ENCODE measurements around the gene RPS28.
"Not testable (repeated sequence)": the region's sequence is repeated elsewhere in the genome, so short reads cannot be mapped to it uniquely, and the experiment has no call there.

Gene RPS28

DNA sequence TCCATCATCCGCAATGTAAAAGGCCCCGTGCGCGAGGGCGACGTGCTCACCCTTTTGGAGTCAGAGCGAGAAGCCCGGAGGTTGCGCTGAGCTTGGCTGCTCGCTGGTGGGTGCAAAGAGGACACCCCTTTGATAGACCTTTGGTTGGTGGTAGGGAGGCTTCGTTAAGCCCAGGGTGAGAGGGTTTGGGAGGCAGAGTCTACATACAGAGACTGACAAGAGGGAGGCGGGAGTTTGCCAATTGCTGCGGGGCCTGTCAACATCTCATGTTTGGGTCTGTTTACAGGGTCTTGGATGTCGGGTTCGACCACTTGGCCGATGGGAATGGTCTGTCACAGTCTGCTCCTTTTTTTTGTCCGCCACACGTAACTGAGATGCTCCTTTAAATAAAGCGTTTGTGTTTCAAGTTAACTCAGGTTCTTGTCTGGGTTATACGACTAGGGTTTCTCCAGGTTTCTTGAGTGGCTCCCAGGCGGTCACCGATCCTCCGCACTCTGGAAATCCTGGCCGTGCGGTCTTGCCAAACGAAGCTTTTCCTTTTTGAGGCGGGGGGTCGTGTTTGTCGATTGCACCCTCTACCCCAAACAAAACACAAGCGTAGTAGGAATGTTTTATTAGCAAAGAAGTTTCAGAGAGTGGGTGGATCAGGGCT, 816 bp downstream of the RPS28 start:
- no peak for DNase-seq

DNA sequence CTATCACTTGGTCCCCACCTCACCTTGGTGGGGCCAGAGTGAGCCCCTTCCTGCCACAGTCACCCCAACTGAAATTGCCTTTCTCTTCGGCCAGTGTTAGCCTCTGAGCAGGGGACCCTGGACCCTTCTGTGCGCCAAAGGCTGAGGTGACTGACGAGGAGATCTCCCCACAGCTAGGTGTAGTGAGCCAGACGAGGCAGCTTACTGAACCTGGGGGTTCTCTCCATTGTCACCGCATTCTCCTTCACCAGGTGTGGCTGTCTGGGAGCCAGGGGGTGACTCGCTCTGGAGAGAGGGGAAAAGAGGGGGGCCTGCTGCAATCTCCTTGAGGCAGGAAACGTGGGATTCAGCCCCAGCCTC, 1.3 kb downstream of the RPS28 start:
- no peak for DNase-seq

DNA sequence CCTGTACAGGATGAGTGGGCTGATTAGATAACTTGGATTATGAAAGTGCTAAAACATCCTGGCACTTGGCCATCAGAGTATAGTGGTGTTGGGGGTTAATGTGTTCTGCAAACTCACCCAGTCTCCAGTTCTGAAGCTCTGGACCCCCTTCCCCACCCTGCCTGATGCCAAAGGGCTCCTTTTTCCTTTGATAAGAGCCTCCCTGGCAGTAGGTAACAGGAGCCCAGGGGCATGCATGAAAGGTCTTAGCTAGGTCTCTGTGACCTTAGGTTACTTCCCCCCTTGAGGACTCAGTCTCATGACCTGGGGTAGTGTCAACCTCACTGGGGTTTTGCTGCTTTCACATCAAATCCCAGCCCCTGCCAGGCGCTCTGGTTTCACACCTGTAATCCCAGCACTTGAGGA, 2.5 kb downstream of the RPS28 start:
- no peak for DNase-seq

DNA sequence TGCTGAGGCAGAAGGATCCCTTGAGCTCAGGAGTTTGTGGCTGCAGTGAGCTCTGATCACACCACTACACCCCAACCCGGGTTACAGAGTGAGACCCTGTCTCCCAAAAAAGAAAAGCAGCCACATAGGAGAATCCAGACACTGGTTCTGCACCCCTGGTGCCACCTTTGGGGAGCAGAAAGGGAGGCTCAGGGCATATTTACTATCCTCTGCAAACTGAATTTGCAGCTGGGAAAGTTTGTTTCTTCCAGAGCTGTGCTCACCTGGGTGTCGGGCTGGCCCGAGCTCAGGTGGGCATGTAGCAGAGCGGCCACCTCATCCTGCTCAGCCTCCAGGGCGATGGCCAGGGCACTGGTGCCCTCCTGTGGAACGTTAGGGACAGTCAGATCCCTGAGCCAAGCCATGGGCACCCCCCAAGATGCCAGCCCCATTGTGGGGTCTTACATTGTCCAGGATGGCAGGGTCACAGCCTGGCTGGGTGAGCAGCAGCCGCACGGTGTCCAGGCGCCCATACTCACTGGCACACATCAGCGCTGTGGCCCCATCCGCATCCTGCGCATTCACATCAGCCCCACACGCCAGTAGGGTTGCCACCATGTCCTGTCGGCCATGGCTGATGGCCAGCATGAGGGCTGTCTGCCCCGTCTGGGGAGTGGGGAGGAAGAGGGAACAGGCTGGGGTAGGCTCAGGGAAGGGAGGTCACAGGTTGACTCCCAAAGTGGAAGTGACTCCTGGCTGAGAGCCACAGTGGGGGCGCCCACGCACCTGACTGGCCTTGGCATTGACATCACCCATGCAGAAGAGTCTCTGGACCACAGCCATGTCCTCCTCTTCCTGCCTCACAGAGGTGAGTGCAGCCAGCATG, 3.1 kb downstream of the RPS28 start:
- DNase-seq: no peak

DNA sequence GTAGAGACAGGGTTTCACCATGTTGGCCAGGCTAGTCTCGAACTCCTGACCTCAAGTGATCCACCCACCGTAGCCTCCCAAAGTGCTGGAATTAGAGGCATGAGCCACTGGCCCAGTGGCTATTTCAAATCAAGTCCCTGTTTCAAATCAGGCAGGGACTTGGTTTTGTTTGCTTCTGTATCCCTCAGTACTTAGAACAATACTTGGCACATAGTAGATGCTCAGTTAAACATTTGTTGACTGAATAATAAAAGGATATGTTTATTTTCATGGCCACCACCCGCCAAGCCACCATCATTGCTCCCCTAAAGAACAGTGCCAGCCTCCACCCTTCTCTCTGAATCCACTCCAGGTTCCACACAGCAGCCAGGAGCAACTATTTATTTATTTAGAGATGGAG, 4.2 kb downstream of the RPS28 start:
- no peak for DNase-seq

DNA sequence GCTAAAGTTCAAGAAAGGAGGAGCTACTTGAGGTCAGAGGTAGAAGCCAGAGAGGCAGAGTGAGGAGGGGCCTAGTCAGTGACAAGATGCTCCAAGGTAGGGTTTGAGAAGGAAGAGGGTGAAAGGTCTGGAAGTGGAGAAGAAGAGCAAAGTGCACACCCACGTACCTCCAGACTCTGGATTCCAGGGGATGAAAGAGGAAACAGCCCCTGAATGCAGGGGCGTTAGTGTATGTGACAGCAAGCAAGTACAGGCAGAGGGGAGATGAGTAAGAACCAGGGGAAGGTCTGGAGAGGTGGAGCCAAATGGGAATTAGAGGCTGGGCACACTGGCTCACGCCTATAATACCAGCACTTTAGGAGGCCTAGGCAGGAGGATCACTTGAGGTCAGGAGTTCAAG, 8.7 kb downstream of the RPS28 start:
- no peak for DNase-seq

DNA sequence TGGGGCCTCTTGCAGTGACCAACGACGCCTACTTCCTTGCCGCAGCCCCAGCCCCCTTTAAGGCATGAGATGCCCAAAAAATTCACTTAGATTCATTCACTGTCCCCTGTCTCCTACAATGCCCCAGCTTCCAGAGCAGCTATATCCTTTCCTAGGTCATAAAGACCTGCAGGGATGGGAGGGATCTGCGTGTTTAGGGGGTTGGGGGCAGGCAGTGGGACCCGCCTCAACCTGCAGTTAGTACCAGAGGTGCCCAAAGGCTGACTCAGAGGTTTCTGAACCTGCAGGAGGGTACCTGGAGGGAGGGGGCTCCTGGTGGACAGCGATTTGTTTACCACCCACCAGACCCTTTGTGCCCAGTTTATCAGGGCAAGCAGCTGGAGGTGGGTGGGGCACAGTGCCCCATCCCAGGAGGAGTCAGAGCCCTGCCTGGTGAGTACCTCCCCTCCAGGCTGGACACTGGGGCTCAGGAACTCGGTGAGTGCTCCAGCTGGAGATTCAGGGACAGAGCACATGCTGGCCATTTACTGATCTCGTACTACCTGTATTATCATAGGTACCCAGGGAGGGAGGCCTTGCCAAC, 10.1 kb downstream of the RPS28 start:
- no peak for DNase-seq

DNA sequence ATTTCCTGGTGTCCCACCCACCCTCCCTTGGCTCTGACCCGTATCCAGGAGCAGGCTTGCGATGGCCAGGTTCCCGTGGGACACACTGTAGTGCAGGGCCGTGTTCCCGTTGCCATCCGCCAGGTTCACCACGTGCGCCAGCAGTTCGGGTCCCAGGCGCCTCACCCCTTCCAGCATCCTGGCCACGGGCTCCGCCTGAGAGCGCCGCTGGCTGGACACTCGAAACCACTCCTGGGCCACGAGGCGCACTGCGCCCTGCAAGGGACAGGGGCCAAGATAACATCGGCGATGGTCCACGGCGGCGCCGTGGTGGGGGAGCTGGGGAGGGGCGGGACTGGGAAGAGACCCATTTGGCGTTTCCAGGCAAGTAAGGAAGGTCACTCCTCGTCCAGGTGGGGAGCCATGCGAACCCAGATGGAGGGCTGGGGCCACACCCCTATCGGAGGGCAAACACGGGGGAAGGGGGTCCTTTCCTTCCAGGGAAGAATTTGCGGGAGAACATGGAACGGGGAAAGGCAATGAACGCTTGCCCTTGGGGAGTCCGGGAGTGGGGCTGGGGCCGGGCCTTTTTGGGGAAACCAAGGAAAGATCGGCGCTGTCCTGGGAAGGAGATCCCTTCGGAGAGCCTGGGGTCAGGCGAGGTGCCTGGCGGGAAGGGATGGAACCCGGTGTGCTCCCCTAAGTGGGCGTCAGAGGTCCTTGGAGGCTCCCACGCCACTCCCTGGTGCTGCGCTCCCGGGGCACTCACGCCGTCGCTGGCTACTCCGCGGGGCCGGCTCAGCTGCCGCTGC, 11.9 kb downstream of the RPS28 start:
- no peak for DNase-seq

DNA sequence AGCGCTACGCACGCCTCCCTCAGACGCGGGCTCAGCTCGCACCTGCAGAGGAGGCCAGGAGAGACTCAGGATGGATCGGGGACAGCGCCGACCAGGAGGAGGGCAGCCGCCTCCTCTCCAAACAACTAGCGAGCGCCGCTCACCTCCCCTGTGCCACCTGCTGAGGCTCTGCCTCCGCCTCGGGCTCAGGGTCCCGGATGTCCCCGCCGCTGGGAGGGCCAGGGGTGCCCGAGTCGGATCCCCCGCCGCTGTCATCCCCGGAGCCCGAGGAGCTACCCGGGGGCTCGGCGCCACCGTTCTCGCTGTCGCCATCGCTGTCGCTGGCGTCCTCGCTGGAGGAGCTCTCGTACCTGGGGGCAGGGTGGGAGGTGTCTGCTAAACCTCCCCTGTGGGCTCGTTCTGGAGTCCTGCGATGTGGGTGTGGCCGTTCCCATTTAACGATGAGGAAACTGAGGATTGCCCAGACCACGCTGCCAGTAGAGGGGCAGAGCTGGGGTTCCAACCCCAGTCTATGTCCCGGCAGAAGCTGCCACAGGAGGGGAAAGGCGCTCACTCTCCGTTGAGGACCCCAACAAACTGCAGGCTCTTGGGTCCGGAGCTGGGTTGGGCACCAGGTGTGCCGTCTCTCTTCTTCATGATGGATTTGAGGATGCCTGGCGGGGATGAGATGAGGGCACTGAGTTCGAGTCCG, 12.6 kb downstream of the RPS28 start:
- DNase-seq: no peak

DNA sequence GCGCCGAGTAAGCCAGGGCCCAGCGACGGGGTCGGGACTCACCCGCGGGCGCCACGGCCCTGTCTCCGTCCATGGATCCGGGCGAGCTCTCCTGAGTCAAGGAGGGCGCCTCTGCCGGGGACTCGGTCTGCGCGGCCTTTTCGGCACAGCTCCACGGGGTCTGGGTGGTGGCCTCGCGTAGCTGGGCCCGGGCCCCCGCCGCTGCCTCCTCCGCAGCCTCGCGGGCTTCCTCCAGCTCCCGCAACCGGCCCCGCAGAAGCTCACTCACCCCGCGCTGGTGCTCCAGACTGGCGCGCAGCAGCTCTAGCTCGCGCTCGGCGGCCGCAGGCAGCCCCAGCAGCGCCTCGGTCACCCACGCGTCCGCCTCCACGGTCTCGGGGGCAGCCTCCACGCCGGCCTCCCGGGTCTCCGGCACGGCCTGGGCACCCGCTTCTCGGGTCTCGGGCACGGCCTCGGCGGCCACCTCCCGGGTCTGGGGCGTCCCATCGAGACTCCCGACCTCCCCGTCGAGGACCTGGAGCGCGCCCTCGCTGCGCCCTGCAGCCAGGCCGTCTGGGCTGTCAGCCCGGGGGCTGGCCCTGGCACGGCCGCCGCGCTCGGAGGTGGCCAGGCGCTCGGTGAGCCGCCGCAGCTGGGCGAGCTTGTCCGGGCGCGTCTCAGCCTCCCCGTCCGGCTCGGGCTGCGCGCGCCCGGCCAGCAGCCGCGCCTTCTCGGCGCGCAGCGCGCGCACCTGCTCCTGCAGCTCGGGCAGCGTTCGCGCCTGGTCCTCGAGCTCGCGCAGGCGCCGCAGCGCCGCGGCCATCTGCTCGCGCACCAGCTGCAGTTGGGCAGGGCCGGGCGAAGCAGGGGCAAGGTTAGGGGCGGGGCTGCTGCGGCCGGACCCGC, 13.4 kb downstream of the RPS28 start:
- peak; percentile 39 for DNase-seq

DNA sequence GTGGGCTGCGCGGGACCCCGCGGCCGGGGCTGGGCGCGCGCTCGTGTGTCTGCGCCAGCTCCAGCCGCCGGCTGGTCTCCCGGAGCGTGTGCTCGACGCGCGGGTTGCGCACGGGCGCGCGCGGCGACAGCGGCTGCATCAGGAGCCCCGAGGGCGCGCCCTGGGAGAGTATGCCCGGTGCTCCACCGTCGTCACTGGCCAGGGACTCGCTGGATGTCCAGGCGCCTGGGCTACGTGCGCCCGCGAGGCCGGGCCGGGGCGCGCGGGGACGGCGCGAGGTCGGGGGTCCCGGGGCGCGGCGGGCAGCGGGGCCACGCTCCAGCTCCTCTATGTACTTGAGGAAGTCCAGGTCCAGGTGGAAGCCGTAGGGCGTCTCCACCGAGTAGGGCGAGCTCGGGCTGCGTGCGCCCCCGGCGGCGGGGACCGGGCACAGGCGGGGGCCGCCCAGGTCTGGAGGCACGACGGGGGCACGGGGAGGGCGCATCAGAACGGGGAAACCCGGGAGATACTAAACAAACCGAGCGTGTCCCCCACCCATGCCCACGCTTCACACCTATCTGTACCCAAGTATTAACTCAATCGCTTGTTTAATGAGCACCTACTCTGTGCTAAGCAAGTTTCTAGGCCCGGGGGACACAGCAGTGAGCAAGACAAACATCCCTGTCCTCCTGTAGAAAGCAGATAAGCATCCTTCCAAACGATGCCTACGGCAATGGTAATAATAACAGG, 14.2 kb downstream of the RPS28 start:
- DNase-seq: no peak

DNA sequence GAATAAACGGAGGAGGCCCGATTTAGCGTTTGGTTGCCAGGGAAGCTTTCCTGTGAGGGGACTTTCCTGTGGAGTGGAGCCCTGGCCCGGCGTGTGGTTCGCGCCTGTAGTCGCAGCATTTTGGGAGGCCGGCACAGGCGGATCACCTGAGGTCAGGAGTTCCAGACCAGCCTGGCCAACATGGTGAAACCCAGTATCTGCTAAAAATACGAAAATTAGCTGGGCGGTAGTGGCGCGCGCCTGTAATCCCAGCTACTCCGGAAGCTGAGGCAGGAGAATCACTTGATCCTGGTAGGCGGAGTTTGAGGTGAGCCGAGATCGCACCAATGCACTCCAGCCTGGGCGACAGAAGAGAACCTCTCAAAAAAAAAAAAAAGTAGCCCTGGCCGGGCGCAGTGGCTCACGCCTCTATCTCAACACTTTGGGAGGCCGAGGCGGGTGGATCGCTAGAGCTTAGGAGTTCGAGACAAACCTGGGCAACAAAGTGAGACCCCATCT, 14.8 kb downstream of the RPS28 start:
- DNase-seq: no peak

DNA sequence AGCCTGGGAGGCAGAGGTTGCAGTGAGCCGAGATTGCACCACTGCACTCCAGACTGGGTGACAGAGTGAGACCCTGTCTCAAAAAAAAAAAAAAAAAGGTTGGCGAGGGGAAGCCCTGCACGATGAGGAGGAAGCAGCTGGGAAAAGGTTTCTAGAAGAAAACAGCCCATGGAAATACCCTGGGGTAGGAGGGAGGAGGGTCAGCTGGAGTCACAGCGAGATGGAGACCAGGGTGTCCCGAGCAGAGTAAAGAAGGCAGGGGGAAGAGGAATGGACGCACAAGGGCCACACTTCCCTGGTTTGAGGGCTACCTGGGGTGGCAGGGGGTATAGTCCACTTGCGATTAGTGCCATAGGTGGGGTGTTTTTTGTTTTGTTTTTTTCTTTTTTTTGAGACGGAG, 15.4 kb downstream of the RPS28 start:
- no peak for DNase-seq

DNA sequence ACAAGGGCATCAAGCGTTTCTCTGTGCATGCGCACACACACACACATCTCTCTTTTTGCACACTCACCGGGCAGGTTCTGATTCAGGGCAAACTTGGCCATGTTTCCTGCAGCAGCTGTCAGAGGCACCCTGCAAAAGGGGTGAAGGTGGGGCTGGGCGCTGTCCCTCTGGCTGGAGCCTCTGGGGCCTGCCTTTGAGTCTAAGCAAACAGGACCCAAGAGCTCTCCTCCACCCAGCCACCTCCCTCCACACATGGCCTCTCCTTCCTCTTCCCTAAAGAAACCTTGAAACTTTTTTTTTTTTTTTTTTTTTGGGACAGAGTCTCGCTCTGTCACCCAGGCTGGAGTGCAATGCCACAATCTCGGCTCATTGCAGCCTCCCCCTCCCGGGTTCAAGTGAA, 16.4 kb downstream of the RPS28 start:
- DNase-seq: no peak

DNA sequence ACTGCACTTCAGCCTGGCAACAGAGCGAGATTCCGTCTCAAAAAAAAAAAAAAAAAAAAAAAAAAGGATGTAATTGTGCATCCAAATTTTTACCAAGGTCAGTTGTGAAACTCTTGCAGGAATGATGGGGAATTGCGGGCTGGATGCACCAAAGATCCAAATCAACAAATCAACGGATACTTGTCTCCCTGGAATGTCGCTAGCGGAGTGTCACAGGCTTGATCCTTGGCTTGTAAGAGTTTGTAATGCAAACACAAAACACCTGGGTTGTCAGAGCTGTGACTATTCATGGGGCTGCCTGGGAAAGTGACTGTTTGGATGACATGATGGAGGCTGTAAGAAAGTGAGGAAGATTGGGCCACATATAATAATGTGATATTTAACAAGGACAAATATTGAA, 17.5 kb downstream of the RPS28 start:
- DNase-seq: no peak

DNA sequence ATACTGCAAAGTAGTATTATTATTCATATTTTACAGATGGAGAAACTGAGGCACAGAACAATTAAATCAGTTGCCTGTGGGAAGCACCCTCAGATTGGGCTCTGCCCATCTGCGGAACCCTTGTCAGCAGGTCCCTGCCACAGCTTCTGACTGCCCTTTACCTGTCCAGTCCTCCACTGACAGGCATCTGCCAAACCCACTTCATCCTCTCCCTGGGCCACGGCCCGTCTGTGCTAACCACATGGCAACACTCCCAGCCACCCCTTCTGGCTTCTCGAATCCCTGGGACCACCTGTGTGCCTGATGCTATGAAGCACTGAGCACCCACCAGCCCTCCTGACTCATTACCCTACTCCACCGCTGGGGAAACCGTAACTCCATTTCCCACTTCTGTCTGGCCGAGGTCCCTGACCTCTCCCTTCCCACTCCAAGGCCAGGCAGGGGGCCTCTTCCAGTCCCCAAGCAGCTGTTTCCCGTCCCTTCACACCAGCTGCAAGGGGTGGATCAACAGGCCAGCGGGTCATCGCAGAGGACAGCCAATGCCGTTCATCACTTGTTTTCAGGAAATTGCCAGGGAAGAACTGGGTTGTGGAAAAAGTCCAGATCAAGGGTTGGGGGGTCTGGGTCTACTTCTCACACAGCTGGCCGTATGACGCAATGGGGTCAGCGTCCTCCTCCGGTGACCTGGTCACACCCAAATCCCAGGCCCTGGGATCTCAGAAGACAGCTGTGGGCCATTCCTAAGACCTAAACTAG, 19.2 kb downstream of the RPS28 start:
- DNase-seq: no peak

DNA sequence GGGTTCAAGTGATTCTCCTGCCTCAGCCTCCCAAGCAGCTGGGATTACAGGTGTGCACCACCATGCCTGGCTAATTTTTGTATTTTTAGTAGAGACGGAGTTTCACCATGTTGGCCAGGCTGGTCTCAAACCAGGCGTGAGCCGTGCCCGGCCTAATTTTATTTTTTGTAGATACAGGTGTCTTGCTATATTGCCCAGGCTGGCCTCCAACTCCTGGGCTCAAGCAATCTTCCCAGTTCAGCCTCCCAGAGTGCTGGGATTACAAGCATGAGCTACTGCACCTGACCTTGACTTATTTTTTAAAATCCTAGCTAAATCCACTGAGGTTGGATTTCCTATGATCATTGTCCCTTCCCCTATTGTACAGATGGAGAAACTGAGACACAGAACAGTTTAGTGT, 20.2 kb downstream of the RPS28 start:
- not testable (repeated sequence) for DNase-seq

DNA sequence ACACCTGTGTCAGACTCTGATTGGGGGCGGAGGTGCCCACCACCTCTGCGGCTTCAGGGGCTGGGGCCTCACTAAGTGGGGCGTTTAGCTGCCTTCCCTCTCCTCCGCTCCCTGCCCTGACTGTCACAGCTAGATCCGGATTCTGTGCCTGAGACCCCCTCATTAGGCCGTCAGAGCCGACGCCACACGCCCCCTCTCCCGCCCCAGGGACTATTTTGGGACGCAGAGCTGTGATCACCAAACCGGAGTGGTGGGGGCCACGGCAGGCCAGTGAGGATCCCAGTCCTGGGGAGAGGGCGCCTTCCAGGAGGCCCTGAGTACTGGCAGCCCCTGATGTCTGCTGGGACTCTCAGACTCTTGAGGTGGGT, 21.0 kb downstream of the RPS28 start:
- DNase-seq: no peak

DNA sequence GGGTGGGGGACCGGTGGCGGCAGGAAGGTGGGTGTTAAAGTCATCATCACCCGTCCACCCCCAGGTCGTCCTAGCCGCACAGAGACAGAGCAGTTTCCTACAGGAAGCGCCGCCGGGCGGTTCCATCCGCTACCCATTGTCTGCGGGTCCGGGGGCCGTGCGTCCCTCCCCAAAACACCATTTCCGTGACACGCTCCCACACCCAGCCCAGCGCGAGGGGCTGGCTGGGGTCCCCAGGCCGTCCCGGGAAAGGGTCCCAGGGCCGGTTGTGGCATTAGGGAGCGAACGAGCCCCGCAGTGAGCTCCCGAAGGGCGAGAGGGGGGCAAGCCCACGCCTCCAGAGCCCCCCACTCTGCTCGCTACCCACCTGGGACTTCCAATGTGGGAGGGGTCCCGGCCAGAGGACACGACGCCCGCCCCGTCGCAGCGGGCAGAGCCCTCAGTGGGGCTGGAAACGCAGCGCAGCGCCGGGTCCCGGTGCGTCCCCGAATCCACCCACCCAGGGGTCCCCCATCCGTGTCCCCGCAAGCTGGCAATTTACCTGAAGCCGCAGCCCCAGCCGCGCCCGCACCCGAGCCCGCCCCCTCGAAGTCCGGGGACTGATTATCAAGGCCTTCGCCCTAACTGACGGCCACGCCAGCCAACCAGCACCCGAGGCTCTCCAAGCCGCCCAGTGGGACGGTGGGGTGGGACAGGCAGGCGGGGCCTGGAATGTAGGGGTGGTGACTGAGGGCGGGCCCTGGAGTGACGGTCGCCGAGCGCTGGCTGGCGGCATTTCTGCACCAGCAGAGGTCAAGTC, 21.6 kb downstream of the RPS28 start, which contains the start of gene KANK3:
Gene KANK3 (minus strand): TSS at position 579 of the 799 bp plus-strand sequence. CDS start 5,434 bp downstream, outside the sequence.
- DNase-seq: peak; percentile 85
